Stimulated activated CD4-positive, alpha-beta T cell treated with anti-CD3 and anti-CD28 coated beads, TNF-alpha, amount 100 ng/mL, for 1 hour (primary cell): ENCODE results near the gene DLEC1.
"Not testable (repeated sequence)": the region's sequence is repeated elsewhere in the genome, so short reads cannot be mapped to it uniquely, and the experiment has no call there.

ENCODE experiments used
- DNase-seq, 3 donors: peaks; one replicate each; pipeline ENCODE4 v3.0.0-alpha.2; 2020; ENCODE audit warnings: low read depth in 3 of 3, low spot score in 1 of 3

DLEC1 gene

GRCh38 chr3:38017445-38018295 lies 21.3 kb upstream of the DLEC1 start:
- DNase-seq, result no peak

GRCh38 chr3:38018296-38019266 lies 20.4 kb upstream of the DLEC1 start:
- no peak for DNase-seq

GRCh38 chr3:38019658-38020341 lies 19.2 kb upstream of the DLEC1 start:
- no peak for DNase-seq

GRCh38 chr3:38020342-38020726 lies 18.7 kb upstream of the DLEC1 start:
- DNase-seq, result no peak

GRCh38 chr3:38021196-38021595 lies 17.8 kb upstream of the DLEC1 start:
- no peak for DNase-seq

- DNase-seq, result no peak
Observed at GRCh38 chr3:38022301-38022700, 16.7 kb upstream of the DLEC1 start.

GRCh38 chr3:38022896-38023709 lies 15.9 kb upstream of the DLEC1 start:
- no peak for DNase-seq

GRCh38 chr3:38026856-38027255 lies 12.2 kb upstream of the DLEC1 start:
- no peak for DNase-seq

GRCh38 chr3:38027466-38028465 lies 11.2 kb upstream of the DLEC1 start:
- no peak for DNase-seq

- DNase-seq, result no peak
Observed at GRCh38 chr3:38028621-38029361, 10.2 kb upstream of the DLEC1 start.

GRCh38 chr3:38029400-38030125 lies 9.4 kb upstream of the DLEC1 start, which contains the start of gene PLCD1:
Gene PLCD1, minus strand, starts transcription at chr3:38029642. Its CDS starts 103 bp downstream, at chr3:38029539.
- DNase-seq, result no peak

- DNase-seq, result no peak
Observed at GRCh38 chr3:38030126-38031021, 8.6 kb upstream of the DLEC1 start.

GRCh38 chr3:38031022-38031994 lies 7.7 kb upstream of the DLEC1 start:
- no peak for DNase-seq

- no peak for DNase-seq
Observed at GRCh38 chr3:38032328-38032865, 6.6 kb upstream of the DLEC1 start.

GRCh38 chr3:38033586-38033985 lies 5.4 kb upstream of the DLEC1 start:
- not testable (repeated sequence) for DNase-seq
